GM19372 (cell line): Measurements from ENCODE around the gene TRIM37.

ENCODE experiments used
- ATAC-seq: cut with Tn5 transposase; IDR thresholded peaks from one replicate; pipeline ENCODE4 v1.9.1; 2021; ENCODE audit warnings: mild to moderate bottlenecking, low read depth, moderate library complexity; ENCODE audit not compliant: unreplicated experiment

The TRIM37 gene

GRCh38 chr17:59046192-59046591, 60.5 kb downstream of the TRIM37 start:
- ATAC-seq, result no peak

- no peak for ATAC-seq
Measured at GRCh38 chr17:59038734-59039133, 67.9 kb downstream of the TRIM37 start.

- no peak for ATAC-seq
Measured at GRCh38 chr17:59037960-59038359, 68.7 kb downstream of the TRIM37 start.

- no peak for ATAC-seq
Measured at GRCh38 chr17:59030811-59031210, 75.9 kb downstream of the TRIM37 start.

- no peak for ATAC-seq
Measured at GRCh38 chr17:59028328-59028727, 78.4 kb downstream of the TRIM37 start.

GRCh38 chr17:59027750-59028149, 78.9 kb downstream of the TRIM37 start:
- no peak for ATAC-seq

GRCh38 chr17:59026176-59026939, 80.3 kb downstream of the TRIM37 start:
- ATAC-seq, result no peak

GRCh38 chr17:59024916-59025315, 81.8 kb downstream of the TRIM37 start:
- no peak for ATAC-seq

- ATAC-seq, result no peak
Measured at GRCh38 chr17:59018019-59018418, 88.7 kb downstream of the TRIM37 start.

GRCh38 chr17:59011975-59012374, 94.7 kb downstream of the TRIM37 start:
- ATAC-seq, result no peak

- no peak for ATAC-seq
Measured at GRCh38 chr17:59010026-59010425, 96.7 kb downstream of the TRIM37 start.

GRCh38 chr17:59008737-59009136, 97.9 kb downstream of the TRIM37 start:
- no peak for ATAC-seq

- no peak for ATAC-seq
Measured at GRCh38 chr17:59007995-59008394, 98.7 kb downstream of the TRIM37 start.

- no peak for ATAC-seq
Measured at GRCh38 chr17:59004338-59005111, 102.2 kb downstream of the TRIM37 start.

- ATAC-seq, result no peak
Measured at GRCh38 chr17:59003860-59004259, 102.8 kb downstream of the TRIM37 start.

GRCh38 chr17:59002848-59003247, 103.8 kb downstream of the TRIM37 start:
- ATAC-seq, result no peak

- no peak for ATAC-seq
Measured at GRCh38 chr17:59002126-59002525, 104.6 kb downstream of the TRIM37 start.

GRCh38 chr17:59001158-59001814, 105.4 kb downstream of the TRIM37 start:
- peak; percentile 94 for ATAC-seq

GRCh38 chr17:59000022-59000421, 106.7 kb downstream of the TRIM37 start:
- no peak for ATAC-seq

GRCh38 chr17:58999500-58999899, 107.2 kb downstream of the TRIM37 start:
- ATAC-seq, result no peak

- ATAC-seq, result no peak
Measured at GRCh38 chr17:58998871-58999270, 107.8 kb downstream of the TRIM37 start.
